OCI-LY1 (cell line): ENCODE data around the gene SH2B3.

Experiments used
- CTCF ChIP-seq: fragments of 200-600 bp; sonication (generic), shearing (Covaris generic); IDR thresholded peaks from 2 replicates; pipeline ENCODE4 v1.5.1; 2017; ENCODE audit warnings: mild to moderate bottlenecking, antibody characterized with exemption, low read length, moderate library complexity, mixed read lengths
- EZH2 ChIP-seq: fragments of 200-600 bp; sonication (generic), shearing (Covaris generic); IDR thresholded peaks from 2 replicates; pipeline ENCODE4 v1.8.0; 2017; ENCODE audit warnings: borderline replicate concordance, mixed run types, mild to moderate bottlenecking, antibody characterized with exemption, low read length, moderate library complexity, mixed read lengths

GRCh38 chr12:111430433-111431353 lies 25.0 kb downstream of the SH2B3 start:
- TF ChIP-seq CTCF (no peak), EZH2 (no peak)
